Measurements from ENCODE around the gene GALNTL6.
A peak's percentile ranks its signal among the peaks of the same experiment; 100 is the strongest.

The GALNTL6 gene

GRCh38 chr4:171843456-171843855 lies 30.3 kb downstream of the GALNTL6 start:
- TF ChIP-seq, protein P1, sequence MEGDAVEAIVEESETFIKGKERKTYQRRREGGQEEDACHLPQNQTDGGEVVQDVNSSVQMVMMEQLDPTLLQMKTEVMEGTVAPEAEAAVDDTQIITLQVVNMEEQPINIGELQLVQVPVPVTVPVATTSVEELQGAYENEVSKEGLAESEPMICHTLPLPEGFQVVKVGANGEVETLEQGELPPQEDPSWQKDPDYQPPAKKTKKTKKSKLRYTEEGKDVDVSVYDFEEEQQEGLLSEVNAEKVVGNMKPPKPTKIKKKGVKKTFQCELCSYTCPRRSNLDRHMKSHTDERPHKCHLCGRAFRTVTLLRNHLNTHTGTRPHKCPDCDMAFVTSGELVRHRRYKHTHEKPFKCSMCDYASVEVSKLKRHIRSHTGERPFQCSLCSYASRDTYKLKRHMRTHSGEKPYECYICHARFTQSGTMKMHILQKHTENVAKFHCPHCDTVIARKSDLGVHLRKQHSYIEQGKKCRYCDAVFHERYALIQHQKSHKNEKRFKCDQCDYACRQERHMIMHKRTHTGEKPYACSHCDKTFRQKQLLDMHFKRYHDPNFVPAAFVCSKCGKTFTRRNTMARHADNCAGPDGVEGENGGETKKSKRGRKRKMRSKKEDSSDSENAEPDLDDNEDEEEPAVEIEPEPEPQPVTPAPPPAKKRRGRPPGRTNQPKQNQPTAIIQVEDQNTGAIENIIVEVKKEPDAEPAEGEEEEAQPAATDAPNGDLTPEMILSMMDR (IDR thresholded peaks at IDR 0.05; ENCODE audit: low read depth, low read length, missing control alignments), result no peak
- no peak for DNase-seq (ENCODE audit: extremely low read depth, low read depth)
- H3K4me3 ChIP-seq (replicated peaks; ENCODE audit: low read depth, low read length), result no peak overlapping the region

GRCh38 chr4:171846232-171846631 lies 33.0 kb downstream of the GALNTL6 start:
- TF ChIP-seq, protein P1 (IDR thresholded peaks at IDR 0.05; ENCODE audit: low read depth, low read length, missing control alignments), result peak; percentile 56
- H3K4me3 ChIP-seq (replicated peaks; ENCODE audit: low read depth, low read length), result no peak overlapping the region
- DNase-seq (ENCODE audit: extremely low read depth, low read depth), result peak; percentile 4

DNA sequence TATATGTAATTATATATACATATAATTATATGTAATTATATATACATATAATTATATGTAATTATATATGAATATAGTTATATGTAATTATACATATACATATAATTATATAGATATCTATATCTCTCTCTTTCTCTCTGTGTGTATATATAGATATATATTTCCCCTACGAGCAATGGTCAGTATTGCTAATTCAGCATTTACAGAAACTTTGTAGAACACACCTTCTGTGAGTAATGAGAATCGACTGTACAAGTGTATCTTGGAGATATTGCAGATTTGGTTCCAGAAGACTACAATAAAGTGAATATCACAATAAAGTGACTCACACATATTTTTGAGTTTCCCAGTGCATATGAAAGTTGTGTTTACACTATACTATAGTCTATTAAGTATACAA lies 33.7 kb downstream of the GALNTL6 start:
- DNase-seq (ENCODE audit: extremely low read depth, low read depth), result no peak
- no peak overlapping the region for H3K4me3 ChIP-seq (replicated peaks; ENCODE audit: low read depth, low read length)
- TF ChIP-seq, protein P1 (IDR thresholded peaks at IDR 0.05; ENCODE audit: low read depth, low read length, missing control alignments), result no peak

DNA sequence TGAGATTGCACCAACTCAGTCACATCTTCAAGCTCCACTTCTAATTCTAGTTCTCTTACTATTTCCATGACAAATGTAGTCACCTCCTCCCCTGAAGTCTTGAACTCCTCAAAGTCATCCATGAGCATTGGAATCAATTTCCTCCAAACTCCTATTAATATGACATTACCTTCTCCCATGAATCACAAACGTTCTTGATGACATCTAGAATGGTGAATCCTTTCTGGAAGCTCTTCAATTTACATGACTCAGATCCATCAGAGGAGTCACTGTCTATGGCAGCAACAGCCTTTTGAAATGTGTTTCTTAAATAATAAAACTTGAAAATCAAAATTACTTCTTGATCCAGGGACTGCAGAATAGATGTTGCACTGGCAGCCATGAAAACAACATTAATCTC lies 34.5 kb downstream of the GALNTL6 start:
- TF ChIP-seq, protein P1 (IDR thresholded peaks at IDR 0.05; ENCODE audit: low read depth, low read length, missing control alignments), result no peak
- no peak overlapping the region for H3K4me3 ChIP-seq (replicated peaks; ENCODE audit: low read depth, low read length)
- DNase-seq (ENCODE audit: extremely low read depth, low read depth), result no peak

DNA sequence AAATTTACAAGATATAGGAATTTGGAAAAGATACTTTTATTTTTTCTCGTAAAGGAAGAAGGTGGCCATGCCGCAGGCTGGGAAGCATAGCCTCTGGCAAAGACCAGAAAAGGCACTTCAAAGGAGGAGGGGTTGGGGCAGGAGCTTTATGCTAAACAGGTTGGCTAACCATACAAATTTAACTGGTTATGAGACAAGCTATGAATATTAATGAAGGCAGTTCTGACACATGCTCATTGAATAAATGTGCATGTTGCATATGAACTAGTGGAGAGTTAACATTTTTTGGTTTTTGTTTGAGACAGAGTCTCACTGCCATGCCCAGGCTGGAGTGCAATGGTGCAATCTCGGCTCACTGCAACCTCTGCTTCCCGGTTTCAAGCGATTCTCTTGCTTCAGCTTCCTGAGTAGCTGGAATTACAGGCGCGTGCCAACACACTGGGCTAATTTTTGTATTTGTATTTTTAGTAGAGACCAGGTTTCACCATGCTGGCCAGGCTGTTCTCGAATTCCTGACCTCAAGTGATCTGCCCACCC lies 36.5 kb downstream of the GALNTL6 start:
- no peak for DNase-seq (ENCODE audit: extremely low read depth, low read depth)
- TF ChIP-seq, protein P1 (IDR thresholded peaks at IDR 0.05; ENCODE audit: low read depth, low read length, missing control alignments), result no peak
- no peak overlapping the region for H3K4me3 ChIP-seq (replicated peaks; ENCODE audit: low read depth, low read length)

- TF ChIP-seq, protein P1 (IDR thresholded peaks at IDR 0.05; ENCODE audit: low read depth, low read length, missing control alignments), result no peak
- no peak for DNase-seq (ENCODE audit: extremely low read depth, low read depth)
- H3K4me3 ChIP-seq (replicated peaks; ENCODE audit: low read depth, low read length), result no peak overlapping the region
Measured at GRCh38 chr4:171851295-171851694, 38.1 kb downstream of the GALNTL6 start.
